ENCODE data around the gene NRG2. TPM values are rescaled to one million over a fixed set of nuclear protein-coding genes. Genes with fewer than 3 reads are reported as not detected.

Gene NRG2
- total RNA-seq, 4 donors from 2014 or later, result 0.66 to 4.9 (median 2.5) TPM

DNA sequence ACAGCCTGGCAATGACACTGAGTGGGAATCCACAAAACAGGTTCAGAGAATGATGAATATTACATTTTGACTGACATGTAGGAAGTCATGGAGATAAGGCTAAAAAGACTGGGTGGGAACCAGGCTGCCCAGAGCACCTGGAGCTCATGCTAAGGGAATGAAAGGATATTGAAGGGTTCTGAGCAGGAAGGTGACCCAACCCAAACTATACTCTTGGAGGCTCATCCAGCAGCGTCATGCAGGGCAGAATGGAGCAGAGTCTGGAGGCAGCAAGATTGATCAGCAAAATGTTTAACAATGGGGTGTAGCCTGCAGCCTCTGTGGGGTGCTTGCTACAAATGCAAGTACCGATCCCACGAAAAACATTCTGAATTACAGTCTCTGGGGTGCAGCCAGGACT is 127.3 kb downstream of the NRG2 start:
- H3K36me3 ChIP-seq, result no peaks in the 10 kb centered on the region
- no peak overlapping the region for H3K27ac ChIP-seq
- no peak for DNase-seq
- TF ChIP-seq, protein P1, sequence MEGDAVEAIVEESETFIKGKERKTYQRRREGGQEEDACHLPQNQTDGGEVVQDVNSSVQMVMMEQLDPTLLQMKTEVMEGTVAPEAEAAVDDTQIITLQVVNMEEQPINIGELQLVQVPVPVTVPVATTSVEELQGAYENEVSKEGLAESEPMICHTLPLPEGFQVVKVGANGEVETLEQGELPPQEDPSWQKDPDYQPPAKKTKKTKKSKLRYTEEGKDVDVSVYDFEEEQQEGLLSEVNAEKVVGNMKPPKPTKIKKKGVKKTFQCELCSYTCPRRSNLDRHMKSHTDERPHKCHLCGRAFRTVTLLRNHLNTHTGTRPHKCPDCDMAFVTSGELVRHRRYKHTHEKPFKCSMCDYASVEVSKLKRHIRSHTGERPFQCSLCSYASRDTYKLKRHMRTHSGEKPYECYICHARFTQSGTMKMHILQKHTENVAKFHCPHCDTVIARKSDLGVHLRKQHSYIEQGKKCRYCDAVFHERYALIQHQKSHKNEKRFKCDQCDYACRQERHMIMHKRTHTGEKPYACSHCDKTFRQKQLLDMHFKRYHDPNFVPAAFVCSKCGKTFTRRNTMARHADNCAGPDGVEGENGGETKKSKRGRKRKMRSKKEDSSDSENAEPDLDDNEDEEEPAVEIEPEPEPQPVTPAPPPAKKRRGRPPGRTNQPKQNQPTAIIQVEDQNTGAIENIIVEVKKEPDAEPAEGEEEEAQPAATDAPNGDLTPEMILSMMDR (IDR thresholded peaks at IDR 0.05), result no peak
- H3K27me3 ChIP-seq, result peaks cover 0 to 10% (median 0%) of the 10 kb centered on the region in 4 donors
- no peaks in the 10 kb centered on the region for H3K9me3 ChIP-seq
- H3K4me1 ChIP-seq, result peaks cover 0 to 49% (median 4%) of the 10 kb centered on the region in 3 donors
- intact Hi-C loops (cut with DNase I), result no loop called here
- no peak overlapping the region for H3K4me3 ChIP-seq
- 19 to 31% methylated on average over 3 of the region's 3 CpGs for WGBS, 2 donors

DNA sequence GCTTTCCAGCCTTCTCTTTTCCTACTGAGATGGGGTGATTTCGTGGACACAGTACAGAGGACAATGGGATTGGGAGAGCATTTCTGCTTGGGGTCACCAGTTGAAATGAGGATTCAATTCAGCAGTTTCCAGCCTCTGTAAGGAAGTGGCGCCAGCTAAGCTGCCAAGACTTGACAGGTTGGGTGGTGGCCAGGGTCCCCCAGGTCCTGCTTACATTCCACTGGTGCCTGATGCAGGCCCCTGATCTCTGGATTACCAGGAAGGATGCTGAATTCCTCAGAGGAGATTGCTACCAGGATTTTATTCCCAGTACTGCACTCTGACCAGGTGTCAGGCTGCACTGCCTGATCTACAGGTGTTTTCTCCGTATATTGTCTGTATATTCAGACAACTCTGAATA is 127.8 kb downstream of the NRG2 start:
- H3K4me1 ChIP-seq, result peaks cover 0 to 55% (median 8%) of the 10 kb centered on the region in 3 donors
- DNase-seq, result no peak
- H3K9me3 ChIP-seq, result no peaks in the 10 kb centered on the region
- H3K27ac ChIP-seq, result no peak overlapping the region
- TF ChIP-seq, protein P1 (IDR thresholded peaks at IDR 0.05), result no peak
- TF ChIP-seq POLR2A (IDR thresholded peaks at IDR 0.05), result no peak
- H3K36me3 ChIP-seq, result no peaks in the 10 kb centered on the region
- intact Hi-C loops (cut with DNase I), result no loop called here
- no peak overlapping the region for H3K4me3 ChIP-seq
- 42 to 68% methylated on average over 2 of the region's 3 CpGs for WGBS, 2 donors
- peaks cover 0 to 10% (median 0%) of the 10 kb centered on the region in 4 donors for H3K27me3 ChIP-seq

DNA sequence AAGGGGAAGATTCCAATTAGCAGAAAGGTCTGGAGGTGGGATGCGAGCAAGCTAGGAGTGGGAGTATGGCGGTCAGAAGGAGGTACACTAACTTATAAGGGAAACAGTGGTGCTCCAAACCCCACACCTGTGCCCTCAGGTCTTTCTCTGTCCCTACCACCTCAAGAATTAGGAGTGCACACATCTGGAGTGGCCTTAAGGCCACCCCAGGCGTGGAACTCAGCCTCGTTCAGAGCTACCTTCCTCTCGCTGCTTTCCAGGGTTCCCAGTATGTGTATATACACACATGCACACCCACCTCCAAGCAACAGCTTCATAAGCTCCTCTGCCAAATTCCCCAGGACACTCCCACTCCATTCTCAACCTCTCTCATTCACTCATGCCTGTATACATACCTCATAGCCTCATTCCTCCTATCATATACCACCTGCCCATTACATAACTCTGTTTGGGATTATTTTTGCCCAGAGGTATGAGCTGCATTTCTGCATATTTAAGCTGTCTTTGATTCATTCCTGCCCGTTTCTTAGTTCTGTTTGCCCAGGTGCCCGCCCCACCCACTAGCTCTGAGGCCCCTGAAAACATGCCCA is 128.8 kb downstream of the NRG2 start:
- no peak for TF ChIP-seq POLR2A (IDR thresholded peaks at IDR 0.05)
- TF ChIP-seq, protein P1 (IDR thresholded peaks at IDR 0.05), result no peak
- no peak for DNase-seq
- H3K4me3 ChIP-seq, result no peak overlapping the region
- WGBS, 2 donors, result 38 to 55% methylated on average over 7 of the region's 7 CpGs
- no peaks in the 10 kb centered on the region for H3K36me3 ChIP-seq
- intact Hi-C loops (cut with DNase I), result no loop called here
- no peaks in the 10 kb centered on the region for H3K9me3 ChIP-seq
- peak overlapping the region in 3 of 4 donors; percentile 13 to 37 (median 29) for H3K27ac ChIP-seq
- peaks cover 0 to 64% (median 8%) of the 10 kb centered on the region in 3 donors for H3K4me1 ChIP-seq
- peaks cover 0 to 10% (median 0%) of the 10 kb centered on the region in 4 donors for H3K27me3 ChIP-seq

DNA sequence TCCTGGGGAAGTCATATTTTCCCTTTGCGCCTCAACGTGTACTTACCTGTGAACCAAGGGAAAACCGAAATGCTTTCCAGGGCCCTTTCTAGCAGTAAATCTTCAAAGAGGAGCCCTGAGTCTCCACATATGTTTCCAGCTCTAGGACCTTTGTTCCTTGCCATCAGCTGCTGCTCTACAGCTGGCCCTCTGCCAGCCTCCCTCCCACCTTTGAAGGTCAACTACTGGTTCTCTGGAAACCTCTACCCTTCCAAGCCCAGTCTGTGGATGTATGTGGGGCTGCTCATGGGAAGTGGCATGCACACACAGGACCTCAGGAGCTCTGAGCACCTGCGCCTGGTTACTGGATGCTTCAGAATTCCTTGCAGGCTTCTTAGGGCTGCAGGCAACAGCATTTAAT is 130.3 kb downstream of the NRG2 start:
- intact Hi-C loops (cut with DNase I), result no loop called here
- no peak for DNase-seq
- H3K27me3 ChIP-seq, result peaks cover 0 to 10% (median 0%) of the 10 kb centered on the region in 4 donors
- no peaks in the 10 kb centered on the region for H3K36me3 ChIP-seq
- H3K4me1 ChIP-seq, result peaks cover 0 to 72% (median 8%) of the 10 kb centered on the region in 3 donors
- TF ChIP-seq, protein P1 (IDR thresholded peaks at IDR 0.05), result no peak
- no peak for TF ChIP-seq POLR2A (IDR thresholded peaks at IDR 0.05)
- H3K4me3 ChIP-seq, result no peak overlapping the region
- H3K9me3 ChIP-seq, result no peaks in the 10 kb centered on the region
- H3K27ac ChIP-seq, result peak overlapping the region in 1 of 4 donors; percentile 59
- 63 to 64% methylated on average over 3 to 4 of the region's 4 CpGs for WGBS, 2 donors

DNA sequence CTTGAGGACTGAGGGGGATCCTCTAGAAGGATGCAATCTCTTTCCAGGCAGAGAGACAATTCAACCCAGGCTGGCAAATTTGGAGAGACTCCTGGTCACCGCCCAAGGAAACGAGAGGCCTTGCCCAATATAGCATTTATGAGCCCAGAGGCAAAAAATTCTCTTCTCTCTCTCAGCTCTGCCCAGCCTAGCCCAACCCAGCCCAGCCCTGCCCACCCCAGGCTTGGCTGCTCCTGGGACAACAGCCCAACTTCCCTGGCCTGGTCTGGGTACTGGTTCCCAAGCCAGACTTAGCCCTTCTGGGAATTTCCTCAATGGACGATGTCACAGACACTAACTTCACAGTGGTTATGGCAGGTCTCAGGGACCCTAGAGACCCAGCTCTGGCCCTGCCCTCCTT is 130.9 kb downstream of the NRG2 start:
- WGBS, 2 donors, result 34 to 36% methylated on average over 3 of the region's 3 CpGs
- TF ChIP-seq POLR2A (IDR thresholded peaks at IDR 0.05), result no peak
- TF ChIP-seq, protein P1 (IDR thresholded peaks at IDR 0.05), result no peak
- Histone ChIP-seq H3K9me3 (no peaks in the 10 kb centered on the region), H3K4me1 (peaks cover 0 to 72% (median 8%) of the 10 kb centered on the region in 3 donors), H3K36me3 (no peaks in the 10 kb centered on the region), H3K4me3 (no peak overlapping the region), H3K27me3 (peaks cover 0 to 6% (median 0%) of the 10 kb centered on the region in 4 donors), H3K27ac (peak overlapping the region in 3 of 4 donors; percentile 14 to 59 (median 21))
- intact Hi-C loops (cut with DNase I), result no loop called here
- DNase-seq, result no peak

Data from esophagus squamous epithelium (tissue), 5 donors.